ENCODE results near the gene MTHFSD.

The MTHFSD gene

GRCh38 chr16:86502856-86503748 lies 51.9 kb downstream of the MTHFSD start:
- TF ChIP-seq GATA1 (IDR thresholded peaks at IDR 0.05; ENCODE audit: low read depth, low read length) (no peak), POLR2A (IDR thresholded peaks at IDR 0.05; ENCODE audit: low read length) (no peak)
- DNase-seq, result no peak

- no peak for DNase-seq
- TF ChIP-seq GATA1 (IDR thresholded peaks at IDR 0.05; ENCODE audit: low read depth, low read length), result no peak
- TF ChIP-seq POLR2A (IDR thresholded peaks at IDR 0.05; ENCODE audit: low read length), result no peak
Observed at GRCh38 chr16:86501989-86502855, 52.8 kb downstream of the MTHFSD start.

GRCh38 chr16:86500708-86501510 lies 54.1 kb downstream of the MTHFSD start:
- no peak for TF ChIP-seq POLR2A (IDR thresholded peaks at IDR 0.05; ENCODE audit: low read length)
- TF ChIP-seq GATA1 (IDR thresholded peaks at IDR 0.05; ENCODE audit: low read depth, low read length), result no peak
- no peak for DNase-seq

GRCh38 chr16:86499889-86500707 lies 54.9 kb downstream of the MTHFSD start:
- no peak for DNase-seq
- TF ChIP-seq POLR2A (IDR thresholded peaks at IDR 0.05; ENCODE audit: low read length), result no peak
- no peak for TF ChIP-seq GATA1 (IDR thresholded peaks at IDR 0.05; ENCODE audit: low read depth, low read length)

- TF ChIP-seq GATA1 (IDR thresholded peaks at IDR 0.05; ENCODE audit: low read depth, low read length), result no peak
- TF ChIP-seq POLR2A (IDR thresholded peaks at IDR 0.05; ENCODE audit: low read length), result no peak
Observed at GRCh38 chr16:86499440-86499786, 55.6 kb downstream of the MTHFSD start.

GRCh38 chr16:86498671-86499439 lies 56.2 kb downstream of the MTHFSD start:
- DNase-seq, result no peak
- TF ChIP-seq POLR2A (IDR thresholded peaks at IDR 0.05; ENCODE audit: low read length) (no peak), GATA1 (IDR thresholded peaks at IDR 0.05; ENCODE audit: low read depth, low read length) (no peak)

More at GRCh38 chr16:86499440-86499786, 55.6 kb downstream of the MTHFSD start:
- no peak for DNase-seq

- TF ChIP-seq GATA1 (IDR thresholded peaks at IDR 0.05; ENCODE audit: low read depth, low read length), result no peak
- TF ChIP-seq POLR2A (IDR thresholded peaks at IDR 0.05; ENCODE audit: low read length), result no peak
- DNase-seq, result no peak
Observed at GRCh38 chr16:86498155-86498670, 56.8 kb downstream of the MTHFSD start.

GRCh38 chr16:86497551-86498021 lies 57.4 kb downstream of the MTHFSD start:
- DNase-seq, result no peak
- no peak for TF ChIP-seq GATA1 (IDR thresholded peaks at IDR 0.05; ENCODE audit: low read depth, low read length)
- no peak for TF ChIP-seq POLR2A (IDR thresholded peaks at IDR 0.05; ENCODE audit: low read length)

- no peak for TF ChIP-seq GATA1 (IDR thresholded peaks at IDR 0.05; ENCODE audit: low read depth, low read length)
- TF ChIP-seq POLR2A (IDR thresholded peaks at IDR 0.05; ENCODE audit: low read length), result no peak
- no peak for DNase-seq
Observed at GRCh38 chr16:86496929-86497461, 58.0 kb downstream of the MTHFSD start.

GRCh38 chr16:86496262-86496928 lies 58.6 kb downstream of the MTHFSD start:
- no peak for DNase-seq
- TF ChIP-seq POLR2A (IDR thresholded peaks at IDR 0.05; ENCODE audit: low read length) (no peak), GATA1 (IDR thresholded peaks at IDR 0.05; ENCODE audit: low read depth, low read length) (no peak)

- TF ChIP-seq GATA1 (IDR thresholded peaks at IDR 0.05; ENCODE audit: low read depth, low read length) (no peak), POLR2A (IDR thresholded peaks at IDR 0.05; ENCODE audit: low read length) (no peak)
Observed at GRCh38 chr16:86495756-86496261, 59.2 kb downstream of the MTHFSD start.

More at GRCh38 chr16:86495756-86496261, 59.2 kb downstream of the MTHFSD start:
- DNase-seq, result no peak

Measured in erythroblast (primary cell).